T-cell (primary cell): Measurements from ENCODE around the gene MYO16. TPM values are rescaled to one million over a fixed set of nuclear protein-coding genes. Genes with fewer than 3 reads are reported as not detected.

Experiments
- ATAC-seq, 4 experiments: fragments of 200-7000 bp in 3 of 4; fragments of 150-1000 bp in 1 of 4; cut with Tn5 transposase; replicated peaks in 1 of 4; 1 replicate in 3 of 4; 2 replicates in 1 of 4; pipeline ENCODE4 v1.10.0; 2021; ENCODE audit warnings: moderate library complexity in 3 of 4, mild to moderate bottlenecking in 2 of 4, moderate number of reproducible peaks in 1 of 4
- CTCF ChIA-PET, 2 donors: fragments of 300-600 bp; sonication (Branson Sonifier 250); formaldehyde crosslinking; loops; one replicate each; lab custom pipeline; 2022; ENCODE audit warnings: antibody characterized with exemption in 2 of 2; lab: Charles Lee
- POLR2A ChIA-PET, 2 donors: fragments of 300-600 bp; sonication (Branson Sonifier 250); formaldehyde crosslinking; loops; one replicate each; lab custom pipeline; 2022; ENCODE audit warnings: antibody characterized with exemption in 2 of 2; lab: Charles Lee
- DNase-seq, 35 experiments: peaks; one replicate each; pipeline versions ENCODE4 v3.0.0 to v3.0.0-alpha.2; 2013 to 2023
- H3K27ac ChIP-seq: one replicate; pipeline ENCODE4 v1.5.1; 2013; ENCODE audit warnings: low read length
- H3K27me3 ChIP-seq, 2 experiments: replicated peaks in 1 of 2; 1 replicate in 1 of 2; 2 replicates in 1 of 2; pipeline versions ENCODE4 v1.6.1 to v1.7.0; 2013; ENCODE audit warnings: low read length in 1 of 2, mixed read lengths in 1 of 2; ENCODE audit not compliant: control insufficient read depth in 2 of 2, insufficient read depth in 2 of 2; ENCODE audit errors: extremely low read depth in 1 of 2
- H3K36me3 ChIP-seq, 2 donors: 1 replicate in 1 of 2; 2 replicates in 1 of 2; pipeline versions ENCODE4 v1.6.1 to v1.7.0; 2013; ENCODE audit warnings: low read length in 1 of 2; ENCODE audit not compliant: control insufficient read depth in 2 of 2, insufficient read depth in 1 of 2; ENCODE audit errors: extremely low read depth in 1 of 2
- H3K4me1 ChIP-seq, 2 experiments: 1 replicate in 1 of 2; 2 replicates in 1 of 2; pipeline versions ENCODE4 v1.6.1 to v1.7.0; 2013; ENCODE audit warnings: low read length in 2 of 2, mixed read lengths in 1 of 2; ENCODE audit not compliant: insufficient read depth in 2 of 2, control insufficient read depth in 1 of 2; ENCODE audit errors: extremely low read depth in 1 of 2
- H3K4me3 ChIP-seq, 2 donors: 1 replicate in 1 of 2; 2 replicates in 1 of 2; pipeline versions ENCODE4 v1.5.1 to v1.7.0; 2013; ENCODE audit warnings: mild to moderate bottlenecking in 2 of 2, low read length in 1 of 2, moderate library complexity in 1 of 2; ENCODE audit not compliant: control insufficient read depth in 1 of 2; ENCODE audit errors: extremely low read depth in 1 of 2
- H3K9me3 ChIP-seq: 2 replicates; pipeline ENCODE4 v1.7.0; 2013
- H3K27ac Mint-ChIP-seq, 2 donors: one replicate each; pipeline ENCODE4 v1.8.0; 2020 to 2021; ENCODE audit warnings: mild to moderate bottlenecking in 2 of 2, mixed read lengths in 2 of 2
- H3K27me3 Mint-ChIP-seq, 2 donors: one replicate each; pipeline ENCODE4 v1.8.0; 2021 to 2022; ENCODE audit warnings: mixed read lengths in 2 of 2
- H3K36me3 Mint-ChIP-seq: one replicate; pipeline ENCODE4 v1.8.0; 2021; ENCODE audit warnings: mixed read lengths
- H3K4me1 Mint-ChIP-seq, 3 donors: one replicate each; pipeline ENCODE4 v1.8.0; 2020 to 2022; ENCODE audit warnings: mixed read lengths in 3 of 3, mild to moderate bottlenecking in 1 of 3
- H3K4me3 Mint-ChIP-seq, 3 donors: one replicate each; pipeline ENCODE4 v1.8.0; 2020 to 2022; ENCODE audit warnings: mild to moderate bottlenecking in 3 of 3, mixed read lengths in 3 of 3, moderate library complexity in 3 of 3
- H3K9me3 Mint-ChIP-seq, 3 donors: one replicate each; pipeline ENCODE4 v1.8.0; 2020 to 2022; ENCODE audit warnings: mixed read lengths in 3 of 3
- WGBS: methylation state at CpG from one replicate; pipeline ENCODE4 v1.1.5; 2013; ENCODE audit warnings: missing lambda C conversion rate; ENCODE audit not compliant: insufficient coverage; 5-methylcytosine and 5-hydroxymethylcytosine counted together
- total RNA-seq, 35 experiments: library from RNA in 6 of 35; stranded (reverse) in 6 of 35; fragments of 120-200 nt in 1 of 35; gene quantifications; one replicate each; pipeline versions ENCODE4 v1.2.1 to v1.2.4 and lab custom pipeline; 2013 to 2026

The MYO16 gene
- total RNA-seq, 5 donors from 2014 or later (not counting 1 experiment from before 2014, with no cell fraction given), result 0.20 to 2.0 (median 1.1) TPM

DNA sequence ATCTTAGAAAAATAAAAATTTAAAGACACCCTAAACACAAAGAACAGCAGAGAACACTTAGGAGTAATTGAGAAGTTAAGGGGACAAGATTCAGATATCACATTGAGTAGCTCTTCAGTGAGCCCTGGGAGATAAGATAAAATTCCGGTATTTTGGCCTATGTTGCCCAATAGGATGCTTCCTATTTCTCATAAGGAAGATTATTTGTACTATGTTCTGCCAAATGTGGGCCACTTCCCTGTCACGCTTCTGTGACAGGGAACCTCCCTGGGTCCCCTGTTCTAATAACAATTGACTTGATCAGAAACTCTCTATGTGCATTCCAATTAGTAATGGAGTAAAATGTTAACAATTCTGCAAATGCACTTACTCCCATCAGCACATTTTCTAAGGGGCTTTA is 310.7 kb downstream of the MYO16 start:
- H3K27ac Mint-ChIP-seq, result no peak overlapping the region
- H3K36me3 ChIP-seq, result no peaks in the 10 kb centered on the region
- CTCF ChIA-PET, result no interaction called here
- POLR2A ChIA-PET, result no interaction called here
- H3K27me3 Mint-ChIP-seq, result peaks cover 8 to 17% of the 10 kb centered on the region in 2 donors
- H3K27ac ChIP-seq, result no peak overlapping the region
- no peak for ATAC-seq
- no peaks in the 10 kb centered on the region for H3K4me1 Mint-ChIP-seq
- H3K4me3 ChIP-seq, result no peak overlapping the region
- no peak overlapping the region for H3K4me3 Mint-ChIP-seq
- H3K9me3 ChIP-seq, result no peaks in the 10 kb centered on the region
- H3K36me3 Mint-ChIP-seq, result peaks cover 2% of the 10 kb centered on the region
- DNase-seq, result no peak
- peaks cover 0 to 9% of the 10 kb centered on the region in 2 experiments for H3K27me3 ChIP-seq
- no CpG with 5 or more reads among the region's 2 CpGs for WGBS
- H3K9me3 Mint-ChIP-seq, result peaks cover 0 to 13% (median 7%) of the 10 kb centered on the region in 3 donors
- no peaks in the 10 kb centered on the region for H3K4me1 ChIP-seq

DNA sequence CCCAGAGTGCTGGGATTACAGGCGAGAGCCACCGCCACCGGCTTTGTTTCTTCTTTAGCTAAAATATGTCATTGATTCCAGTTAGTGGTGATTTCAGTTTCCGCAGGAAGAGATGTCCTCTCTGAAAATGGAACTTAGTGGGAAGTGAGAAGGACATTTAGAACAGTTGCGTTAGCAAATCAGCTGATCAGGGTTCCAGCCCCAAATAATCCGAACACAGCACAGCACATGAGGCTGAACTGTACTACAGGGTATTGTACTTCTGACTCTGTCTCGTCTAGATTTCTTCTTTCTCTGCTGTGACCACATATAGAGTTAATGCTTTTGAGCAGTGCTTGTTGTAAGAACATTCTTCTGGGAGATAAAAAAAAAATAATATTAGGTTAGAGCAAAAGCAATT is 314.4 kb downstream of the MYO16 start:
- H3K36me3 Mint-ChIP-seq, result peaks cover 2% of the 10 kb centered on the region
- H3K27me3 Mint-ChIP-seq, result peaks cover 8% of the 10 kb centered on the region in 2 donors
- POLR2A ChIA-PET, result no interaction called here
- DNase-seq, result no peak
- Histone ChIP-seq H3K27me3 (peaks cover 0 to 6% of the 10 kb centered on the region in 2 experiments), H3K36me3 (no peaks in the 10 kb centered on the region), H3K4me3 (no peak overlapping the region), H3K9me3 (no peaks in the 10 kb centered on the region), H3K27ac (no peak overlapping the region), H3K4me1 (no peaks in the 10 kb centered on the region)
- ATAC-seq, result no peak
- CTCF ChIA-PET, result no interaction called here
- H3K9me3 Mint-ChIP-seq, result no peaks in the 10 kb centered on the region
- WGBS, result 90% methylated on average over 2 of the region's 7 CpGs
- H3K27ac Mint-ChIP-seq, result no peak overlapping the region
- no peak overlapping the region for H3K4me3 Mint-ChIP-seq
- H3K4me1 Mint-ChIP-seq, result no peaks in the 10 kb centered on the region

DNA sequence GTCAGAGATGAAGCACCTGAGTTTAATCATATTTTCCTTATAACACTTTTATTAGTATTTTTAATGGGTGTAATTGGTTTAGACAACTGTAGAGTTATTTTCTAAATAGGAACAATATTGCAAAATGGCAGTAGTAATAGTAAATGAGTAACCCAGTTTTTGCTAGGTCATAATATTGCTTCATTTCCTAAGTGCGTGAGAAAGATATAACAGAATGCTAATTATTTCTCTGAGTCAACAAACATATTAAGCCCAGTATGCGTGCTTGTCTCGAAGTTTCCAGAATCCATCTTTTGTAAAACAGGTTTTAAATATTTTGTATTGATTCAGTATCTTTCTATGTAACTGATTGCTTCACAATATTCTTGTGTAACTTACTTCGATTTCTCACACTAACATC is 315.3 kb downstream of the MYO16 start:
- CTCF ChIA-PET, result no interaction called here
- no peak overlapping the region for H3K4me3 ChIP-seq
- DNase-seq (no peak), ATAC-seq (no peak)
- no peaks in the 10 kb centered on the region for H3K4me1 Mint-ChIP-seq
- peaks cover 4% of the 10 kb centered on the region in 2 donors for H3K27me3 Mint-ChIP-seq
- H3K27ac ChIP-seq, result no peak overlapping the region
- no peak overlapping the region for H3K4me3 Mint-ChIP-seq
- POLR2A ChIA-PET, result no interaction called here
- H3K36me3 ChIP-seq, result no peaks in the 10 kb centered on the region
- H3K36me3 Mint-ChIP-seq, result no peaks in the 10 kb centered on the region
- no peaks in the 10 kb centered on the region for H3K9me3 ChIP-seq
- no peak overlapping the region for H3K27ac Mint-ChIP-seq
- H3K27me3 ChIP-seq, result peaks cover 0 to 5% of the 10 kb centered on the region in 2 experiments
- H3K9me3 Mint-ChIP-seq, result no peaks in the 10 kb centered on the region
- no CpG with 5 or more reads among the region's 4 CpGs for WGBS
- H3K4me1 ChIP-seq, result no peaks in the 10 kb centered on the region

- no peaks in the 10 kb centered on the region for H3K36me3 Mint-ChIP-seq
- ChIA-PET POLR2A (no interaction called here), CTCF (no interaction called here)
- no CpG with 5 or more reads among the region's 8 CpGs for WGBS
- H3K27me3 Mint-ChIP-seq, result peaks cover 0 to 4% of the 10 kb centered on the region in 2 donors
- H3K27ac Mint-ChIP-seq, result peak overlapping the region in 1 of 2 donors; percentile 24
- no peaks in the 10 kb centered on the region for H3K36me3 ChIP-seq
- H3K4me1 Mint-ChIP-seq, result no peaks in the 10 kb centered on the region
- no peak for ATAC-seq
- H3K4me1 ChIP-seq, result no peaks in the 10 kb centered on the region
- no peak overlapping the region for H3K4me3 ChIP-seq
- no peak for DNase-seq
- no peak overlapping the region for H3K27ac ChIP-seq
- no peak overlapping the region for H3K4me3 Mint-ChIP-seq
- peaks cover 0 to 5% of the 10 kb centered on the region in 2 experiments for H3K27me3 ChIP-seq
- no peaks in the 10 kb centered on the region for H3K9me3 ChIP-seq
- no peaks in the 10 kb centered on the region for H3K9me3 Mint-ChIP-seq
Observed at GRCh38 chr13:108947551-108948030, 318.2 kb downstream of the MYO16 start.

GRCh38 chr13:108948251-108948671 is 318.9 kb downstream of the MYO16 start:
- H3K4me3 Mint-ChIP-seq, result no peak overlapping the region
- CTCF ChIA-PET, result no interaction called here
- H3K27me3 ChIP-seq, result peaks cover 0 to 5% of the 10 kb centered on the region in 2 experiments
- no peak overlapping the region for H3K27ac Mint-ChIP-seq
- H3K9me3 Mint-ChIP-seq, result no peaks in the 10 kb centered on the region
- no peaks in the 10 kb centered on the region for H3K9me3 ChIP-seq
- no peaks in the 10 kb centered on the region for H3K4me1 ChIP-seq
- ATAC-seq, result no peak
- H3K36me3 ChIP-seq, result no peaks in the 10 kb centered on the region
- peaks cover 0 to 4% of the 10 kb centered on the region in 2 donors for H3K27me3 Mint-ChIP-seq
- H3K27ac ChIP-seq, result no peak overlapping the region
- POLR2A ChIA-PET, result no interaction called here
- H3K4me1 Mint-ChIP-seq, result no peaks in the 10 kb centered on the region
- WGBS, result no CpG with 5 or more reads among the region's 7 CpGs
- no peaks in the 10 kb centered on the region for H3K36me3 Mint-ChIP-seq
- DNase-seq, result no peak
- H3K4me3 ChIP-seq, result no peak overlapping the region

DNA sequence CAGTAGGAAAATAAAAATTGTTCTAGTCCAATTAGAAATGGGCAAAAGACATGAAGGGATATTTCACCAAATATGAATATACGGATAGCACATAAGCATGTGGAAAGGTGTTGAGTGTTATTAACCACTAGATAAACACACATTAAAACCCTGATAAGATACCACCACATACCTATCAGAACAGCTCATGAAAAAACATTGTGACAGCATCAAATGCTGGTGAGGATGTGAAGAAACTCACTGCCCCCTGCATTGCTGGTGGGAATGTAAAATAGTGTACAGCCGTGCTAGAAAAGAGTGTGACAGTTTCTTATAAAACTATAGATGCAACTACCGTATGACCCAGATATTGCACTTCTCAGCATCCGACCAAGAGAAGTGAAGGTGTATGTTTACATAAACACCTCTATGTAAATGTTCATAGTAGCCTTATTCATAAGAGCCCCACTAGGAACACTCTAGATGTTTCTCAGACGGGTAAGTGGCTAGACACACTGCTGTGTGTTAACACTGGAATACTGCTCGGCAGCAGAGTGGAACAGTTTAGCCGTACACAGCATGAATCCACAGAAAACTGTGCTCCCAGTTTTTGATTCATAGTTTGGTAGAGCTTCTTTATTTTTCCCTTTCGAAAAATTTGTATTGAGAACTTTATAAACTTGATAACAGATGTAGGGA is 321.1 kb downstream of the MYO16 start:
- ATAC-seq (no peak), DNase-seq (no peak)
- no peaks in the 10 kb centered on the region for H3K36me3 ChIP-seq
- H3K27me3 Mint-ChIP-seq, result peaks cover 6 to 16% of the 10 kb centered on the region in 2 donors
- 80% methylated on average over 2 of the region's 8 CpGs for WGBS
- H3K27me3 ChIP-seq, result peaks cover 0 to 5% of the 10 kb centered on the region in 2 experiments
- no peaks in the 10 kb centered on the region for H3K9me3 Mint-ChIP-seq
- ChIA-PET POLR2A (interaction anchor here in 1 of 2 donors (0.6 kb wide), 1 partner anchor 715 kb away, joined by 3 read pairs; no protein-coding TSS in a partner anchor), CTCF (interaction anchor here in 1 of 2 donors (0.5 kb wide), 1 partner anchor 669 kb away, joined by 4 read pairs; no protein-coding TSS in a partner anchor)
- no peaks in the 10 kb centered on the region for H3K9me3 ChIP-seq
- H3K4me1 Mint-ChIP-seq, result no peaks in the 10 kb centered on the region
- no peak overlapping the region for H3K27ac ChIP-seq
- H3K4me1 ChIP-seq, result no peaks in the 10 kb centered on the region
- no peak overlapping the region for H3K4me3 Mint-ChIP-seq
- no peaks in the 10 kb centered on the region for H3K36me3 Mint-ChIP-seq
- no peak overlapping the region for H3K4me3 ChIP-seq
- H3K27ac Mint-ChIP-seq, result no peak overlapping the region
